Stimulated activated CD8-positive, alpha-beta memory T cell treated with anti-CD3 and anti-CD28 coated beads, Interleukin-12 subunit alpha, Interleukin-12 subunit beta, amount 100 ng/mL, for 24 hours (primary cell): ENCODE data around the gene ALK.

Source experiments
- DNase-seq: peaks from one replicate; pipeline ENCODE4 v3.0.0-alpha.2; 2020; ENCODE audit errors: extremely low read depth

Gene ALK

GRCh38 chr2:29655391-29656086 lies 265.8 kb downstream of the ALK start:
- DNase-seq: no peak

DNA sequence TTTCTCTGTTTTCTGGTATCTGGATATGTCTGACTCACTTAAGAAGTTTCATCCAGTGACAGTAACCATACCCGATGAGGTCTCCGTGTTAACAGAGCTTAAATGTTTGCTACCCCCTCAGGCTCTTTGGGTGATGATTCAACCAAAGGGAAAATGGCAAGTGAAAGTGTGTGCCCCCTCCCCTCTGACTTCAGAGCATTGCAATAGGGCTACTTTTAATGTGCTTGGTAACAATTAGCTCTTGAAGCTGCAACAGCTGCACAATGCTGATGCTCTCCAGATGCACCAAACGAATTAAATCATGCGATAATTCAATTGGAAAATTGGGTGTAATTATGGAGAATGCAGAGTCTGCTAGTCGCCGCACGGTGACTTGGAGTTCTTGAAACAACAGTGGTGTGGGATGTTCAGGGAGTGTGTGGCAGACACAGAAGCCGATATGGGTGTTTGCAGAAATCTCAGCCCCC lies 270.7 kb downstream of the ALK start:
- no peak for DNase-seq

GRCh38 chr2:29644949-29645348 lies 276.4 kb downstream of the ALK start:
- no peak for DNase-seq

DNA sequence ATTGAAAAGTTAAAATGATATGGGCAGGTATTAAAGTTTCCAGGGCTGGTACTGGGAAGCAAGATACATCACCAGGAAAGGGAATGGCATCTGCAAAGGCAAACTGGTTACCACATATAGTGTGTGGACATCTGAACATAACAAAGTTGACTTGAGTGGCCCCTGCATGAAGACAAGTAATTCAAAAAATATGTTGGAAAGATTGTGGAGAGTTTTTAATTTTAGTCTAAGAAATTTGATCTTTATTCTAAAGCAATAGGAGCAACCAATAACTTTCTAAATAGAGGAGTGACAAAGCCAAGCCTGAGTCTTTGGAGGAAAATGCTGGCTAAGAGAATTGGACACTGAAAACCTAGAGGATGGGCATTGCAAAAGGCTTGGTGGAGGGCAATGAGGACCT lies 278.2 kb downstream of the ALK start:
- no peak for DNase-seq

- DNase-seq: no peak
Measured at GRCh38 chr2:29640360-29640759, 281.0 kb downstream of the ALK start.

DNA sequence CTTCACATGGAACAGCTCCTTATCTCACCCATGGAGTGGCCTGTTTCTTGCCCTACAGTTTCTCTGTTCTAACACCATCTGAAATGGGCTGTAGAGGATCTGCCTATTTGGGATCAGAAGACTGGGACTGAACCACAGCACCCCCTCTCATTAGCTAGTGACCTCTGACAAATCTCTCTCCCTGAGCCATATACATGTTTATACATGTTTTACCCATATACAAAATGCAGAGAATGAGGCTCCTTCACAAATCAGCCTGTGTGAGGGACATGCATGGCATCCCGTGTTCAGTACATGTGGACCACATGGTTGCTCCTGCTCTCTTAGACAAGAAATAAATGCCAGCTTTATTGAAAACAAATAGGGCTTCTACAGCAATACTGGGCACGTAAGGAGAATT lies 282.7 kb downstream of the ALK start:
- DNase-seq: no peak

- DNase-seq: no peak
Measured at GRCh38 chr2:29634916-29635315, 286.5 kb downstream of the ALK start.

GRCh38 chr2:29632018-29632417 lies 289.4 kb downstream of the ALK start:
- DNase-seq: no peak

- no peak for DNase-seq
Measured at GRCh38 chr2:29629495-29629894, 291.9 kb downstream of the ALK start.

DNA sequence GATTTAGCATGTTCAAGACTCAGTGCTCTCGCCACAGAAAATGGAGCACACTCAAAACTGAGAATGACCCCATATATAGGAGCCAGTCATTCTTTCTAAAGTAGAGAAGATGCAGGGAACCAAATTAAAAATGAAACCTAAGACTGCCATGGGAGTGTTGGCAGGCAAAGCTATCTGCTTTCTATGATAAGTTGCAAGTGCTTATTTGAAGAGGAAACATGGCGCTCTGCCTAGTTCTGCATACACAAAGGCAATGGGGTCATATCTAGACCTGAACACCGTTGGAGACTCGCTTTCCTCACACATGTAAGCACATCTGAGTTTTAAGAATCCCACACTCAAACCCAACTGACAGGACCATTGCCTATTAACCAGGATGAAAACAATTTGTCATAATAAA lies 292.5 kb downstream of the ALK start:
- DNase-seq: no peak

GRCh38 chr2:29628108-29628745 lies 293.2 kb downstream of the ALK start:
- DNase-seq: no peak

DNA sequence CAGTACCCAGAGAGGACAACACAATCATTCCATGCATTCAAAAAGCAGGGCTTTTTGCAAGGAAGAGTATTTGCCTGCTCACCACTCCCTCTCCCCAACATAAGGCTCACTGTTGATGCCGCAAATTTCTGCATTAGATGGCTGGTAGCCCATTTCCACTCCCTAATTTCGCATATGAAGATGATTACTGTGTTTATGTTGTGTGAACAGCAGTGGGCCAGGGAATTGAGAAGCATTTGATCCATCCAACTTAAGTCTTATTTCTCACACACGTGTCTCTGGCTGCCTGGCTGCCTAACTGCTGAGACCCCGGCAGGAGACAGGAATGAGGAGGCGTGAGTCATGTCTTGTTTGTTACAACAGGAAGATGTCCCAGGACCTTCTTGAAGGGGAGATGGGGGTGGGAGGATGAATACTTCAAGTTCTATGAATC lies 294.1 kb downstream of the ALK start:
- no peak for DNase-seq

DNA sequence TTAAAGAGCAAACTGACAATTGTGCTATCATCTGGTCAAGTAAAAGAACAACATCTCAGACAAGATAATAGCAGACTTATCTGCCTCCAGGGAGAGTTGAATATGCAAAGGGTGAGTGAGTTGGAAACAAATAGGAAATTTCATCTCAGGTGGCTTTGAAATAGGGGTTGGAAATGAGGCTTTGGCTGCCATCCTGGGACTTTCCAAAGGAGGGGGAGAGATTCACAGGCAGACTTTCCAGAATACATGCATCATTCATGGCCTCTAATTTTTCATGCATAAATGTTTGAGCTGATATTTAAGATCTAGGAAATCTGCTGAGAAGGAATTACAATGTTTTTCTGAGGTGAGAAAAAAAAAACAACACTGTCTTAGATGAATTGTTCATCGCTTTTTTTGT lies 300.5 kb downstream of the ALK start:
- no peak for DNase-seq

DNA sequence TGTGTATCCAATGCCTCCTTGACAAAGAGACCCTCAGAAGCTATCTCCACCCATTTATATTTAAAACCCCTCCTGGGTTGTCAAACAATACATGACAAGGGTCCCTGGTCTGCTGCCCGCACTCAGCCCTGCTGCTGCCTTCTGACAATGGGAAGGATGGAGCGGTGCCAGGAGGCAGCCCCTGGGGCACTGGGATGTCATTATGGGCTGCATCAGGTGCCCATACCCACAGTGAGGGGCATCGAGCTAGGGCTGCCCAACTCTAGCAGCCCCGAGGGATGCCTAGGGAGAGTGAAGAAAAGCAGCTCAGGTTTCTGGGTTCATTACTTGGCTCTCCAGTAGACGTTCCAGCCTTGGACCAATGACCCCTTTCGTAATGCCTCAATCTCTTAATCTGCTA lies 301.7 kb downstream of the ALK start:
- DNase-seq: no peak

DNA sequence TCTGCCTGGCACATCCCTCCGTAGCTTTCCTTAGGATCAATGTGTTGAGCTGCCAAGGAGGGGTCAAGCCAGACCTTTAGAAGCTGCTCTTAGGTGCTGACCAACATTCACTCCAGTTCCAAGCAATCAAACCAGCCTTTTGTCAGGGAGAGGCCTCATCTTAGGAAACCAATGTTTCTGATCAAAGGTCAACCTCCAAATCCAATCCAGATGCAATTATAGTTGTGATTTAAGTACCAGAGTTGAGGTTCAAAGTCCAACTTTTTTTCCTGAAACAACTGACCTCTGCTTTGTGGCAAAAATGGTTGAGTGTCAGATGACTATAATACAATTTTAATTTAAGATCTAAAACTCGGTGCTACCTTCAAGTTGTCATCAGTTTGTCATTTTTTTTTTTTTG lies 303.4 kb downstream of the ALK start:
- no peak for DNase-seq

DNA sequence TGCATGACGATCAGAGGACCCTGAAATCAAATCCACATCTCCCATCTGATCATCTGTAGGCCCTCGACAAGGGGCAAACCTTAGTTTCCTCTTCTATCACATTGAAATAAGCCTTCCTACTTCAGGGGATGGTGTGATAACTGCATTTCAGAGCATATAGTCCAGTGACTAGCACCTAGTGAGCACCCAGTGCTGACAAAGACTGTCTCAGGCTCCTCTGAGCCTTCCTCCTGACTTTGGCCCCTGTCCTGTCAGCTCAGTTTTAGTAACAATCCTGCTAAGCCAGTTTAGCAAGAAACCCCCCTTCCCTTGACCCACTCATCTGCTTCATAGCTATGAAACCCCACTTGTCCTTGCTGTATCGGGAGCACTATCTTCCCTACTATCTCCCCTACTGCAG lies 304.0 kb downstream of the ALK start:
- DNase-seq: no peak

DNA sequence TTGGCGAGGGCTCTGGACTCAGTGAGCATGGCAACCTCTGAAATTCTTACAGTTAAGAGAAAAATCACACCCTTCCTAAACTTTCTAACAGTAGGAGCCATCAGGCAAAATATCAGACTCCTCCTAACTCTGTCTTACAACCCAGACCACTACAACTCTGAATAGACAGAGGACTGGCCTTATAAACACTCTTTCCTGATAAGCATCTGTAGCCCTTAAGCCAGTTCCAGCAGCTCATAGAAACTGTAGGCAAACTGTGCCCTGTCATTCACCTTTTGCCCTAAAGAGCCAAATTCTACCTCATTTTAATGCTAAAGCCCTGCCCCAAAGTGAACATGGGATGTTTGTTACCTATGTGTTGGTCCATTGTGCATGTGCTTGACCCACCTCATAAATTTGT lies 304.8 kb downstream of the ALK start:
- no peak for DNase-seq

- no peak for DNase-seq
Measured at GRCh38 chr2:29615841-29616240, 305.5 kb downstream of the ALK start.

- no peak for DNase-seq
Measured at GRCh38 chr2:29615183-29615582, 306.2 kb downstream of the ALK start.

- DNase-seq: no peak
Measured at GRCh38 chr2:29614295-29614830, 307.0 kb downstream of the ALK start.

- no peak for DNase-seq
Measured at GRCh38 chr2:29613792-29614266, 307.6 kb downstream of the ALK start.

DNA sequence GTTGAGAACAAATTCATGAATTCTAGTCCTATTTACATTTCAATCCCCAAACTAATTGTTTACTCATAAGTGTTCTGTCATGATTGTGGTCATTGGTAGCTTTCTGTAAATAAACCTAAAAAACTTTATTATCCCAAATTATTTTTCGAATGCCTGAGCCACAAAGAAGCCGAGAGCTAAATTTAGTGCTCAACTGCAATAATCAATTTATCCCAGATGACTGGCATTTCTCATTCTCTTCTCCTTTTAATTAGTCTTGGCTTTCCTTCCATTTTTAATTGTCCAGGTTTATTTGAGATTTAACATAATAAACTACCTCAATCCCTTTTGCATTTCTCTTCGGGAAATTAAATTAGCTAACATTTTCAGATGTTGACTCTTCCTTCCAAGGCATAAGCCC lies 308.3 kb downstream of the ALK start:
- DNase-seq: no peak

DNA sequence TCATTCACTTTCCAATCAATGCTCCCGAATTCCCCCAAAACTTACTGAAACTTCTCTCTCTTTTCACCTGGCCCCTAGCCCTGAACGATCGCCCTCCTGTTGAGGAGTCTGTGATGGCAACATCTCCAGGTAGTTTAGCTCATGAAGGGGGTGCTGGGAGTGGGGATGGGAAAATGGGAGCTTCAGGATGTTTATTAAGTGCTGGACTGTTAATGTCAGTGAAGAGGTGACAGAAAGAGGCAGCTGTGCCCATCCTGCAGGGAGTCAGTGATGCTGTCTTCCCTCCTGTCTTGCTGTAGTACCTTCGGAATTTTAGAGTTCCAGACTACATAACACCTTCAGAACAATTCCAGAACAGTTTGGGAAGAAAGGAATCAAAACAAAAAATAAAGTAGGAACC lies 308.8 kb downstream of the ALK start:
- DNase-seq: no peak
